ENCODE measurements around the gene VCP. TPM values are rescaled to one million over a fixed set of nuclear protein-coding genes. Genes with fewer than 3 reads are reported as not detected.

VCP gene
- total RNA-seq, 2 experiments from 2014 or later, result 215 to 224 TPM

DNA sequence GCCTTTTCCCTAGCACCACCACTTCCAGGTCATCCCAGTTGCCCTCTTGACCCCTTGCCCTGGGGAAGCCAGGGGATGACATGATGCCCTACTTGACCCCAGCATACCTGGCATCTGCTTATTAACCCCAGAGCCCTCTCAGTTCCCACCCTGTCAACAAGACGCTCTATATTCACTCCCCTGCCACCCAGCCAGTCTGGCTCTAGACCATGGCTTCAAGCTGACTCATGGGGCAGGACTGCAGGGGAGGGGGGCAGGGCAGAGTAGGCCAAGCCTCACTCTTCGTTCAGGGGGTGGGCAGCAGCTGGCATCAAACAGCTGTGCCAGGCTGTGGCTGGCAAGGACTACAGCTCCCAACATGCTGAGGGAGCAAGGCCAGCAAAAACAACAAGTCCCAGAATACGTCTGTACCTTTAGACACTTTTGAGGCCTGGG lies 37.9 kb upstream of the VCP start:
- peak; percentile 9 for DNase-seq
- Mint-ChIP-seq H3K4me3 (peak overlapping the region; percentile 65), H3K4me1 (ENCODE audit: low read depth) (peaks cover 41% of the 10 kb centered on the region)

DNA sequence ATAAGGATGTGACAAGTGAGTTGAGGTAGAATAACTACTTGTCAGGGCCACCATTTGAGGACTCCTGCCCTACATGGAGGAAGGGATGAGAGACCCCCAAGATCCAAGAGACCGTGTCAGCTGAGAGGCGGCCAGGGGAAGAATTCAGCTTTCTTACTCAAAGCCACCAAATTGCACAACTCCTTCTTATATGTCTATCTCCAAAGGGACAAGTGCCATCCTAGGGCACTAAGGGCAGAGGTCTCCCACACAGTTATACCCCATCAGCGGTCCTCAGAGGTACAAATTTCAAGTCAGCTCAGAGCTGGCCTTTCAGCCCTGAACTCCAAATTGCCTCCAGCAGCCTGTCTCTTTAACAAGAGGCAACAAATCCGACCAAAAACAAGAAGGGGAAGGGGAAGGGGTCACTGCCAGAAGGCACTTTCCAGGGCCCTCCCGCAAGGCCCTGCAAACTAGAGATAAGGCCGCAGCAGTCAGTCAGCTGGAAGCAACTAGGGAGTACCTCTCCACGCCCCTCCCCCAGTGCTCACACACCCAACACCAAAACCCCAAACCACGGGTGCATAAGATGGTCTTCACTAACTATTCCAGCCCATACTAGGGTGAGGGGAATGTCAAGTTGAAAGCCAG lies 36.6 kb upstream of the VCP start:
- ATAC-seq, result no peak
- TF ChIP-seq, protein P1, sequence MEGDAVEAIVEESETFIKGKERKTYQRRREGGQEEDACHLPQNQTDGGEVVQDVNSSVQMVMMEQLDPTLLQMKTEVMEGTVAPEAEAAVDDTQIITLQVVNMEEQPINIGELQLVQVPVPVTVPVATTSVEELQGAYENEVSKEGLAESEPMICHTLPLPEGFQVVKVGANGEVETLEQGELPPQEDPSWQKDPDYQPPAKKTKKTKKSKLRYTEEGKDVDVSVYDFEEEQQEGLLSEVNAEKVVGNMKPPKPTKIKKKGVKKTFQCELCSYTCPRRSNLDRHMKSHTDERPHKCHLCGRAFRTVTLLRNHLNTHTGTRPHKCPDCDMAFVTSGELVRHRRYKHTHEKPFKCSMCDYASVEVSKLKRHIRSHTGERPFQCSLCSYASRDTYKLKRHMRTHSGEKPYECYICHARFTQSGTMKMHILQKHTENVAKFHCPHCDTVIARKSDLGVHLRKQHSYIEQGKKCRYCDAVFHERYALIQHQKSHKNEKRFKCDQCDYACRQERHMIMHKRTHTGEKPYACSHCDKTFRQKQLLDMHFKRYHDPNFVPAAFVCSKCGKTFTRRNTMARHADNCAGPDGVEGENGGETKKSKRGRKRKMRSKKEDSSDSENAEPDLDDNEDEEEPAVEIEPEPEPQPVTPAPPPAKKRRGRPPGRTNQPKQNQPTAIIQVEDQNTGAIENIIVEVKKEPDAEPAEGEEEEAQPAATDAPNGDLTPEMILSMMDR (IDR thresholded peaks at IDR 0.05), result no peak
- H3K4me3 Mint-ChIP-seq, result no peak overlapping the region
- CTCF ChIA-PET, result interaction anchor here (1.3 kb wide), 1 partner anchor 17 kb away, joined by 3 read pairs; no protein-coding TSS in a partner anchor
- DNase-seq, result no peak
- H3K9me3 Mint-ChIP-seq, result no peaks in the 10 kb centered on the region
- intact Hi-C loops (cut with micrococcal nuclease), result no loop called here
- no peak overlapping the region for H3K27ac Mint-ChIP-seq
- H3K36me3 Mint-ChIP-seq (ENCODE audit: low read depth), result no peaks in the 10 kb centered on the region
- H3K4me1 Mint-ChIP-seq (ENCODE audit: low read depth), result peaks cover 29% of the 10 kb centered on the region
- no peaks in the 10 kb centered on the region for H3K27me3 Mint-ChIP-seq
- POLR2A ChIA-PET, result interaction anchor here (1.1 kb wide), 1 partner anchor 12 kb away, joined by 3 read pairs; the partner anchor contains the start of gene PIGO

More for the DNA sequence above, 37.9 kb upstream of the VCP start:
- ChIA-PET POLR2A (interaction anchor here (0.8 to 2.2 kb wide), 3 partner anchors 14 to 38 kb away, joined by 3 to 9 read pairs (median 4); partner anchors contain the start of genes PIGO and VCP), CTCF (interaction anchor here (0.8 to 2.9 kb wide), 7 partner anchors 13 to 446 kb away, joined by 3 to 17 read pairs (median 3); partner anchors contain the start of genes FANCG and PIGO)
- TF ChIP-seq, protein P1 (IDR thresholded peaks at IDR 0.05), result no peak
- ATAC-seq, result no peak
- intact Hi-C loops (cut with micrococcal nuclease), result loop anchor here (10.0 kb wide), 1 partner anchor 444 kb away; no protein-coding TSS in a partner anchor
- Mint-ChIP-seq H3K9me3 (no peaks in the 10 kb centered on the region), H3K27me3 (no peaks in the 10 kb centered on the region), H3K27ac (no peak overlapping the region), H3K36me3 (ENCODE audit: low read depth) (no peaks in the 10 kb centered on the region)

DNA sequence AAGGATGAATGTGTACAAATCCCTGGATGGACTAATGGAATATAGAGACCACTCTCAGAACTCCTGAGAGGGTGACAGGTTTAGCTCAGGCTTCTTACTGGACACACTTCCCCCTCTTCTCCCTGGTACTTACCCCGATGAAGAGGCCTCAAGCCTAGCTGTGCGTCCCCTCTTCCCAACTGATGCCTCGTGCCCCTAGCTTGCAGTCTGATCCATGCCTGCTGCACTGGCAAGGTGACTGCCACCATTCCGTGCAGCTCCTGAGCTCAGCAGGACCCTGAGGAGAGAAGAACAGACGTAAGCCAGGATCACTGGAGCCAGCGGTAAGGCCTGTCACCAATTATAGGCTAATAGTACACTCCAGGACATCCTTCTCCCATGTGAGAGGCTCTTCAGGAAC lies 36.0 kb upstream of the VCP start:
- ChIA-PET POLR2A (interaction anchor here (1.1 kb wide), 1 partner anchor 12 kb away, joined by 3 read pairs; the partner anchor contains the start of gene PIGO), CTCF (interaction anchor here (1.3 kb wide), 1 partner anchor 16 kb away, joined by 3 read pairs; no protein-coding TSS in a partner anchor)
- Mint-ChIP-seq H3K9me3 (no peaks in the 10 kb centered on the region), H3K27me3 (no peaks in the 10 kb centered on the region), H3K4me1 (ENCODE audit: low read depth) (peaks cover 28% of the 10 kb centered on the region), H3K27ac (no peak overlapping the region), H3K36me3 (ENCODE audit: low read depth) (no peaks in the 10 kb centered on the region), H3K4me3 (no peak overlapping the region)
- TF ChIP-seq, protein P1 (IDR thresholded peaks at IDR 0.05), result no peak
- ATAC-seq (no peak), DNase-seq (no peak)
- intact Hi-C loops (cut with micrococcal nuclease), result no loop called here

DNA sequence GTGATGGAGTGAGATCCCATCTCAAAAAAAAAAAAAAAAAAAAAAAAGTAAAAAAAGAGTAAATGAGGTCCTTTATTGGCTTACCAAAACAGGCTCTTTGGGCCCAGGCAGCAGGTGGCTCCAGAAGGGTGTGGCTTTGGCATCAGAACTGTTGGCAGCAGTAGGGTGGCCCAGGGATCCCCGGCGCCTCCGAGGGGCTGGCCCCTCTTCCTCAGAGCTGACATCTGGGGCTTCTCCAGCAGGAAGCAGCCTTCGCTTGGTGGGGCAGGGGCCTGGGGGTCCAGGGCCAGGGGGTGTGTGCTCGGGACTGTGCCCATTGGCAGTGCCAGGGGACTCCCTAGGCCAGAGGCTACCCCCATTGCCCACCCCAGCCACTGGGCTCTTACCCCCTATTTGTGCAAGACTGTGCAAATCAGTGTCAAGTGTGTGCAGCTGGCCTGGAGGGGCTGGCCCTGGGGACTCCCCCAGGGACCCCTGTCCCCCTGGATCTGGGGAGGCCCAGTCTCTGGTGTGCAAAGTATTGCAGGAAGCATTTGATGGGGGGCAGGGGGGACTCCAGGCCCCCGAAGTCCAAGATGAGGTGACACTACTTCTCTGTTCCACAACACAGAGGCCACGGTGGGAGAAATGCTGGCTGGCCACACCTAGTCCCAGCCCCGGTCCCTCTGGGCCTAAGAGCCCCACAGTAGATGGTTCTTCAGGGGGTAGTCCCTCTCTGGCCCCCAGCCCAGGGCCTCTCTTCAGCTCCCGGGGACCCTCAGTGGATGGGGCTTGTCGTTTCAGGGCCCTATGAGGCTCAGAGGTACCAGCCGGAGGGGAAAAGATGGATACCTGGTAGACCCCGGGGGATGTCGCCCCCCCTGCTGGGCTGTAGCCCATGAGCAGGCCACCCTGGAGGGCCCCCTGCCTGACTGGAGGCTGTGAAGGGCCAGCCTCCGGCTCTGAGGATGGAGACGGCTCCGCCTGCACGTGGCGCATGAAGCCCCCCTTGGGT lies 35.2 kb upstream of the VCP start:
- intact Hi-C loops (cut with micrococcal nuclease), result no loop called here
- DNase-seq (no peak), ATAC-seq (no peak)
- peaks cover 26% of the 10 kb centered on the region for H3K4me1 Mint-ChIP-seq (ENCODE audit: low read depth)
- H3K36me3 Mint-ChIP-seq (ENCODE audit: low read depth), result peaks cover 3% of the 10 kb centered on the region
- H3K9me3 Mint-ChIP-seq, result no peaks in the 10 kb centered on the region
- ChIA-PET POLR2A (interaction anchor here (1.1 kb wide), 1 partner anchor 11 kb away, joined by 3 read pairs; the partner anchor contains the start of gene PIGO), CTCF (interaction anchor here (1.2 kb wide), 1 partner anchor 10 kb away, joined by 3 read pairs; no protein-coding TSS in a partner anchor)
- no peaks in the 10 kb centered on the region for H3K27me3 Mint-ChIP-seq
- no peak overlapping the region for H3K4me3 Mint-ChIP-seq
- TF ChIP-seq, protein P1 (IDR thresholded peaks at IDR 0.05), result no peak
- H3K27ac Mint-ChIP-seq, result no peak overlapping the region

All from activated CD8-positive, alpha-beta T cell treated with anti-CD3 and anti-CD28 coated beads for 36 hours (primary cell).